ENCODE measurements around the gene CCDC187. TPM values are rescaled to one million over a fixed set of nuclear protein-coding genes. Genes with fewer than 3 reads are reported as not detected.

CCDC187 gene
- total RNA-seq, 1 donor from 2014 or later: not detected

DNA sequence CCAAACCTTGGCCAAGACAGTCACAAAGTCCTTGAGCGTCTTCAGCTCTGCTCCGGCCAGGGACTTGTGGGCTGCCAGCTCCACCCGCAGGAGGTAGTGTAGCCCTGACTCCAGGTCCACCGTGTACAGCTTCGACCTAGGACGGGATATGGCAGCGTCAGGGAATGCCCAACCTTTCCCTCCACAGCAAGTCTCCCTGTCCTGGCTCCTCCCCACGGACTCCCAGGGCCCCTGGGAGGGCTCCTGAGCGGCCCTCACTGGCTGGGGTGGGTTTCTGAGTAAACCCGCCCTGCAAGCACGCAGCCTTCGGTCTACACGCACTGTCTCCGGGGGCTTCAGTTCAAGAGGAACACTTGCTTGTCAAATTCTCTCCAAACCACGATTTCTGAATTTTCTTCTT lies 85.2 kb downstream of the CCDC187 start:
- Histone ChIP-seq H3K27ac (no peak overlapping the region), H3K4me2 (no peak overlapping the region), H4K20me1 (ENCODE audit: low read depth) (peaks cover 32% of the 10 kb centered on the region), H3K4me3 (no peak overlapping the region), H3K9me3 (ENCODE audit: low read depth) (no peaks in the 10 kb centered on the region), H3K4me1 (no peaks in the 10 kb centered on the region), H3K27me3 (no peaks in the 10 kb centered on the region), H3K79me2 (ENCODE audit: low read depth) (no peaks in the 10 kb centered on the region), H3K36me3 (peaks cover 3% of the 10 kb centered on the region), H3F3A (ENCODE audit: low read depth) (no peaks in the 10 kb centered on the region), H3K9ac (no peak overlapping the region), H2AFZ (replicated peaks) (no peak overlapping the region)
- Mint-ChIP-seq H3K9me3 (no peaks in the 10 kb centered on the region), H3K4me3 (no peak overlapping the region), H3K36me3 (peaks cover 16% of the 10 kb centered on the region), H3K27ac (no peak overlapping the region), H3K4me1 (peaks cover 3% of the 10 kb centered on the region), H3K27me3 (ENCODE audit: insufficient read depth, low read depth) (no peaks in the 10 kb centered on the region)
- TF ChIP-seq, protein P1, sequence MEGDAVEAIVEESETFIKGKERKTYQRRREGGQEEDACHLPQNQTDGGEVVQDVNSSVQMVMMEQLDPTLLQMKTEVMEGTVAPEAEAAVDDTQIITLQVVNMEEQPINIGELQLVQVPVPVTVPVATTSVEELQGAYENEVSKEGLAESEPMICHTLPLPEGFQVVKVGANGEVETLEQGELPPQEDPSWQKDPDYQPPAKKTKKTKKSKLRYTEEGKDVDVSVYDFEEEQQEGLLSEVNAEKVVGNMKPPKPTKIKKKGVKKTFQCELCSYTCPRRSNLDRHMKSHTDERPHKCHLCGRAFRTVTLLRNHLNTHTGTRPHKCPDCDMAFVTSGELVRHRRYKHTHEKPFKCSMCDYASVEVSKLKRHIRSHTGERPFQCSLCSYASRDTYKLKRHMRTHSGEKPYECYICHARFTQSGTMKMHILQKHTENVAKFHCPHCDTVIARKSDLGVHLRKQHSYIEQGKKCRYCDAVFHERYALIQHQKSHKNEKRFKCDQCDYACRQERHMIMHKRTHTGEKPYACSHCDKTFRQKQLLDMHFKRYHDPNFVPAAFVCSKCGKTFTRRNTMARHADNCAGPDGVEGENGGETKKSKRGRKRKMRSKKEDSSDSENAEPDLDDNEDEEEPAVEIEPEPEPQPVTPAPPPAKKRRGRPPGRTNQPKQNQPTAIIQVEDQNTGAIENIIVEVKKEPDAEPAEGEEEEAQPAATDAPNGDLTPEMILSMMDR (IDR thresholded peaks at IDR 0.05): peak; percentile 38
- TF ChIP-seq EZH2phosphoT487 (IDR thresholded peaks at IDR 0.05): no peak
- DNase-seq (ENCODE audit: low spot score): no peak

DNA sequence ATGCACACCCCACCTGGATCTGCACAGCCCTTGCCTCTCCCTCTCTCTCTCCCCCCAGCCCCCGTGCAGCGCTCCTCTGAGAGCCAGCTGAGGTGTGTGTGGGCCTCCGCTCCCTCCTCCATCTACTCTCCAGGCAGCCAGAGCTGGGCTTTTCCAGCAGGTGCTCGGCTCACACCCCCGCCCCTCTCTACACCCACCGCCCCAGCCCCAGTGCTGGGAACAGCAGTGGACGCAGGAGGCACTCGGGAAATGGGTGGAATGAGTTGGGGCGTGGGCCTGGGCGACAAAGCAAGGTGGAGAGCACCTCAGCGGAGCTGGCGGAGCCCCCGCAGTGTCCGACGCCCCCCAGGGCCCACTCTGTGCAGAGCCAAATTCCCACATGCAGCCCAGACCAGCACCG lies 85.6 kb downstream of the CCDC187 start:
- Histone ChIP-seq H3K9me3 (ENCODE audit: low read depth) (no peaks in the 10 kb centered on the region), H3K27ac (no peak overlapping the region), H3F3A (ENCODE audit: low read depth) (no peaks in the 10 kb centered on the region), H3K9ac (no peak overlapping the region), H3K36me3 (peaks cover 3% of the 10 kb centered on the region), H3K4me1 (no peaks in the 10 kb centered on the region), H3K4me3 (no peak overlapping the region), H3K4me2 (no peak overlapping the region), H3K79me2 (ENCODE audit: low read depth) (no peaks in the 10 kb centered on the region), H3K27me3 (no peaks in the 10 kb centered on the region), H2AFZ (replicated peaks) (no peak overlapping the region), H4K20me1 (ENCODE audit: low read depth) (peaks cover 31% of the 10 kb centered on the region)
- Mint-ChIP-seq H3K27ac (no peak overlapping the region), H3K4me1 (peaks cover 2% of the 10 kb centered on the region), H3K27me3 (ENCODE audit: insufficient read depth, low read depth) (no peaks in the 10 kb centered on the region), H3K4me3 (no peak overlapping the region), H3K36me3 (peaks cover 15% of the 10 kb centered on the region), H3K9me3 (no peaks in the 10 kb centered on the region)
- DNase-seq (ENCODE audit: low spot score): no peak
- TF ChIP-seq EZH2phosphoT487 (IDR thresholded peaks at IDR 0.05): no peak
- TF ChIP-seq EZH2 (IDR thresholded peaks at IDR 0.05): no peak
- TF ChIP-seq, protein P1 (IDR thresholded peaks at IDR 0.05): no peak

DNA sequence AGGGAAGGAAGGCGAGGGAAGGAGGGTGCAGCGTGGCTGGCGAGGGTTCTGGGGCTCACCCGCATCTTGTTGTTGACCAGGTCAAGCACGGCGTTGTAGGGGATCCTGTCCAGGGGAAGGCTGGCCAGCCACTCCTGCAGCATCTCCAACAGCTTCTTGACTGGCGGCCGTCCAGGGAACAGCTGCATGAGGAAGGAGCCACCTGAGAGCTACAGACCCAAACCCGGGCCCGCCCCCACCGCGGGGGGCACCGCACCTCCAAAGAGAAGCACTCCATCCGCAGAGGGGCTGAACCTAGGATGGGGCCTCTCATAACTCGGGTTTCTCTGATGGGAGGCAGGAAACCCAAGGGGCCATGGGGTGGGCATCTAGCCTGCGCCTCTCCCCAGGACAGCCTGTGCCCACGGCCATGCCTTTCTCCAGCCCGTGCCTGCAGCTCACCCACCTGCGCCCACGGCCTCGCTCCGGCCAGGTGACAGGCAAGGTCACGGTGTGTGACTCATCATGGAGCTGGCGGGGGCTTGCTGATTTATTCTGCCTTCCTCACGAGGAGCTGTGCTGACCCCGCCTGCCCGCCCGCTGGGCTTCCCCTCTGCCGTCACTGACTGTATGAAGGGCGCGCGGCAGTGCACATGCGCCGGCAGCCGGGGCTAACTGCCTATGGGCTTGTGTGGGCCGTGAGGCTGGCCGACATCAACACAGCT lies 87.2 kb downstream of the CCDC187 start:
- no peaks in the 10 kb centered on the region for H3K27me3 Mint-ChIP-seq (ENCODE audit: insufficient read depth, low read depth)
- no peak overlapping the region for H3K27ac Mint-ChIP-seq
- Histone ChIP-seq H3K79me2 (ENCODE audit: low read depth) (no peaks in the 10 kb centered on the region), H3K27ac (no peak overlapping the region), H3K9ac (no peak overlapping the region), H3K4me3 (no peak overlapping the region), H3K27me3 (no peaks in the 10 kb centered on the region), H3K9me3 (ENCODE audit: low read depth) (no peaks in the 10 kb centered on the region), H3K4me2 (no peak overlapping the region), H3K4me1 (no peaks in the 10 kb centered on the region), H3F3A (ENCODE audit: low read depth) (no peaks in the 10 kb centered on the region), H4K20me1 (ENCODE audit: low read depth) (peaks cover 26% of the 10 kb centered on the region), H3K36me3 (peaks cover 3% of the 10 kb centered on the region), H2AFZ (replicated peaks) (no peak overlapping the region)
- no peak for DNase-seq (ENCODE audit: low spot score)
- no peak overlapping the region for H3K4me3 Mint-ChIP-seq
- no peaks in the 10 kb centered on the region for H3K9me3 Mint-ChIP-seq
- TF ChIP-seq, protein P1 (IDR thresholded peaks at IDR 0.05): no peak
- TF ChIP-seq EZH2 (IDR thresholded peaks at IDR 0.05) (no peak), EZH2phosphoT487 (IDR thresholded peaks at IDR 0.05) (no peak)
- H3K36me3 Mint-ChIP-seq: peaks cover 13% of the 10 kb centered on the region
- H3K4me1 Mint-ChIP-seq: no peaks in the 10 kb centered on the region
